WTC11 (cell line): Measurements from ENCODE around the gene BCOR. TPM values are rescaled to one million over a fixed set of nuclear protein-coding genes. Genes with fewer than 3 reads are reported as not detected.

Experiments
- ATAC-seq: fragments of 200-7000 bp; cut with Tn5 transposase; 2 replicates; pipeline ENCODE4 v1.10.0; 2021; ENCODE audit warnings: mild to moderate bottlenecking, moderate library complexity
- CTCF ChIA-PET: fragments of 300-600 bp; sonication (Branson Sonifier 250); formaldehyde crosslinking; loops from one replicate; lab custom pipeline; 2021; ENCODE audit warnings: antibody characterized with exemption; lab: Charles Lee
- POLR2A ChIA-PET: fragments of 350-600 bp; sonication (Branson Sonifier 250); formaldehyde crosslinking; loops from one replicate; lab custom pipeline; 2021; ENCODE audit warnings: antibody characterized with exemption; lab: Charles Lee
- DNase-seq: peaks from one replicate; pipeline ENCODE4 v3.0.0; 2021; ENCODE audit warnings: low spot score
- H3K27ac Mint-ChIP-seq: 2 replicates; pipeline ENCODE4 v1.8.0; 2021; ENCODE audit warnings: mixed read lengths
- H3K27me3 Mint-ChIP-seq: 2 replicates; pipeline ENCODE4 v1.8.0; 2021; ENCODE audit warnings: low read depth, mild to moderate bottlenecking, moderate library complexity, mixed read lengths
- H3K36me3 Mint-ChIP-seq: 2 replicates; pipeline ENCODE4 v1.8.0; 2021; ENCODE audit warnings: mixed read lengths
- H3K4me1 Mint-ChIP-seq: 2 replicates; pipeline ENCODE4 v1.8.0; 2022; ENCODE audit warnings: mixed read lengths
- H3K4me3 Mint-ChIP-seq: 2 replicates; pipeline ENCODE4 v1.8.0; 2021; ENCODE audit warnings: mild to moderate bottlenecking, moderate library complexity, mixed read lengths
- H3K9me3 Mint-ChIP-seq: 2 replicates; pipeline ENCODE4 v1.8.0; 2021; ENCODE audit warnings: mixed read lengths
- AFF4 ChIP-seq: sonication (generic); formaldehyde crosslinking; IDR thresholded peaks from 2 replicates; pipeline ENCODE4 v1.8.1; 2023; ENCODE audit warnings: mild to moderate bottlenecking, missing genetic modification reagents, borderline replicate concordance
- E2F4 ChIP-seq: sonication (generic); formaldehyde crosslinking; IDR thresholded peaks from 2 replicates; pipeline ENCODE4 v1.8.1; 2022; ENCODE audit warnings: low read depth, mild to moderate bottlenecking, moderate library complexity, missing genetic modification reagents, borderline replicate concordance
- ELF4 ChIP-seq: sonication (generic); formaldehyde crosslinking; IDR thresholded peaks from 2 replicates; pipeline ENCODE4 v1.8.1; 2022; ENCODE audit warnings: low read depth, mild to moderate bottlenecking, moderate library complexity, missing genetic modification reagents
- ERG ChIP-seq: fragments of 250-450 bp; sonication (Bioruptor Pico); IDR thresholded peaks from 2 replicates; pipeline ENCODE4 v1.8.0; 2021; ENCODE audit warnings: mild to moderate bottlenecking
- FOXK1 ChIP-seq: sonication (generic); formaldehyde crosslinking; IDR thresholded peaks from 2 replicates; pipeline ENCODE4 v1.8.0; 2022; ENCODE audit warnings: mild to moderate bottlenecking, moderate library complexity, missing genetic modification reagents
- GABPB1 ChIP-seq: sonication (generic); formaldehyde crosslinking; IDR thresholded peaks from 2 replicates; pipeline ENCODE4 v1.8.1; 2023; ENCODE audit warnings: mild to moderate bottlenecking, missing genetic modification reagents
- HMGXB4 ChIP-seq: sonication (generic); formaldehyde crosslinking; IDR thresholded peaks from 2 replicates; pipeline ENCODE4 v1.8.1; 2023; ENCODE audit warnings: mild to moderate bottlenecking, moderate library complexity, missing genetic modification reagents
- IRF2 ChIP-seq: sonication (generic); formaldehyde crosslinking; IDR thresholded peaks from 2 replicates; pipeline ENCODE4 v1.8.0; 2022; ENCODE audit warnings: low read depth, missing genetic modification reagents, borderline replicate concordance
- MXD4 ChIP-seq: fragments of 250-450 bp; sonication (Bioruptor Pico); IDR thresholded peaks from 2 replicates; pipeline ENCODE4 v1.8.0; 2021; ENCODE audit warnings: mild to moderate bottlenecking, moderate library complexity, borderline replicate concordance
- MYBL2 ChIP-seq: sonication (generic); formaldehyde crosslinking; IDR thresholded peaks from 2 replicates; pipeline ENCODE4 v1.8.1; 2023; ENCODE audit warnings: mild to moderate bottlenecking, moderate library complexity, missing genetic modification reagents
- NFATC4 ChIP-seq: fragments of 250-450 bp; sonication (Bioruptor Pico); IDR thresholded peaks from 2 replicates; pipeline ENCODE4 v1.9.0; 2021; ENCODE audit warnings: mild to moderate bottlenecking
- NFYB ChIP-seq: sonication (generic); formaldehyde crosslinking; conservative IDR thresholded peaks from 2 replicates; pipeline ENCODE4 v1.8.0; 2022; ENCODE audit warnings: low read depth, missing genetic modification reagents
- SMAD4 ChIP-seq: sonication (generic); formaldehyde crosslinking; IDR thresholded peaks from 2 replicates; pipeline ENCODE4 v1.8.0; 2022; ENCODE audit warnings: mild to moderate bottlenecking, missing genetic modification reagents
- TP53 ChIP-seq: sonication (generic); formaldehyde crosslinking; IDR thresholded peaks from 2 replicates; pipeline ENCODE4 v1.8.1; 2023; ENCODE audit warnings: mild to moderate bottlenecking, missing genetic modification reagents
- ZNF121 ChIP-seq: sonication (generic); formaldehyde crosslinking; IDR thresholded peaks from 2 replicates; pipeline ENCODE4 v1.8.0; 2023; ENCODE audit warnings: missing genetic modification reagents
- ZNF232 ChIP-seq: sonication (generic); formaldehyde crosslinking; IDR thresholded peaks from 2 replicates; pipeline ENCODE4 v1.8.0; 2022; ENCODE audit warnings: mild to moderate bottlenecking, missing genetic modification reagents
- ZNF423 ChIP-seq: fragments of 250-450 bp; sonication (Bioruptor Pico); IDR thresholded peaks from 2 replicates; pipeline ENCODE4 v2.1.2; 2022; ENCODE audit warnings: mild to moderate bottlenecking, moderate library complexity
- ZSCAN18 ChIP-seq: fragments of 250-450 bp; sonication (Bioruptor Pico); IDR thresholded peaks from 2 replicates; pipeline ENCODE4 v2.1.2; 2022; ENCODE audit warnings: mild to moderate bottlenecking, moderate library complexity
- total RNA-seq: library from RNA; stranded (reverse); gene quantifications from 3 replicates; pipeline ENCODE4 v1.2.3, GENCODE V29; 2021

The BCOR gene
- total RNA-seq, 1 experiment from 2014 or later = 44.5 TPM

GRCh38 chrX:40078489-40079227 lies 19.1 kb downstream of the BCOR start (continued):
- no peak for TF ChIP-seq ZNF121 (CRISPR knock-in tag)
- no peak for TF ChIP-seq ELF4 (CRISPR knock-in tag)
- TF ChIP-seq NFATC4 (CRISPR knock-in tag) = no peak
- TF ChIP-seq E2F4 (CRISPR knock-in tag) = no peak
- TF ChIP-seq MXD4 (CRISPR knock-in tag) = no peak

GRCh38 chrX:40077906-40078305 lies 19.9 kb downstream of the BCOR start:
- 0 out of 2 replicates have a peak overlapping the region, but pooled peaks have one; percentile 38 for H3K27ac Mint-ChIP-seq
- H3K4me3 Mint-ChIP-seq = no peak overlapping the region
- H3K36me3 Mint-ChIP-seq = peaks cover 27% of the 10 kb centered on the region
- no peak for ATAC-seq
- no peak for DNase-seq
- no peaks in the 10 kb centered on the region for H3K9me3 Mint-ChIP-seq
- TF ChIP-seq GABPB1 (CRISPR knock-in tag) = no peak
- TF ChIP-seq ZNF232 (CRISPR knock-in tag) = no peak
- no peak for TF ChIP-seq MYBL2 (CRISPR knock-in tag)
- no peak for TF ChIP-seq ZSCAN18 (CRISPR knock-in tag)
- TF ChIP-seq ZNF423 (CRISPR knock-in tag) = no peak
- TF ChIP-seq AFF4 = no peak
- no peak for TF ChIP-seq TP53 (CRISPR knock-in tag)
- TF ChIP-seq HMGXB4 (CRISPR knock-in tag) = no peak
- no peak for TF ChIP-seq SMAD4 (CRISPR knock-in tag)
- no peak for TF ChIP-seq ERG
- TF ChIP-seq FOXK1 (CRISPR knock-in tag) = no peak
- TF ChIP-seq IRF2 (CRISPR knock-in tag) = no peak
- no peak for TF ChIP-seq NFYB
- peaks cover 55% of the 10 kb centered on the region for H3K4me1 Mint-ChIP-seq
- ChIA-PET CTCF (no interaction called here), POLR2A (no interaction called here)
- no peaks in the 10 kb centered on the region for H3K27me3 Mint-ChIP-seq
